Renal cortex interstitium (tissue), 11 donors: Measurements from ENCODE around the gene ZNF136. TPM values are rescaled to one million over a fixed set of nuclear protein-coding genes. Genes with fewer than 3 reads are reported as not detected.

Experiments
- DNase-seq, 11 donors: peaks; one replicate each; pipeline ENCODE4 v3.0.0-alpha.2; 2013; ENCODE audit warnings: low read depth in 9 of 11, low spot score in 4 of 11; ENCODE audit errors: extremely low read depth in 1 of 11
- polyA plus RNA-seq, 3 donors: library from polyadenylated mRNA; unstranded; fragments of 120-200 nt; gene quantifications; one replicate each; pipeline ENCODE4 v1.2.1, GENCODE V29; 2013; ENCODE audit not compliant: insufficient read length in 3 of 3

The ZNF136 gene
- polyA plus RNA-seq, 3 donors: 16.3 to 18.9 (median 18.4) TPM

GRCh38 chr19:12159773-12160414 lies 3.0 kb upstream of the ZNF136 start:
- no peak for DNase-seq

DNA sequence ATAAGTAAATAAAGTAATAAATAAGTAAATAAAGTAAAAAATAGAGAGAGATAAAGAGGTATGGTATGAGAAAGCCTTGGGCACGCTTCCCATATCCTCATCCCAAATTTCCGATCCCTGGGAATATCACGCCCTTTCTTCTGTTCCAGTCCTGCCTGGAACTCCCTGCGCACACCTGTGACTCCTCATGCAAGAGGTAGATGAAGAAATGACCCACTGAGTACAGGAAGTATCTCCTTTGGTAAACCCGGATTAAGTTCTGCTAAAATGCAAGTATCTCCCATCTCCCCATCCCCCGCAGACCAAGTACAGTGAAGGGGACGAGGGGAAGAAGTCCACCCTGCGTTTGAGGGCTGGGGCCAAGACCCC lies 399 bp upstream of the ZNF136 start:
- DNase-seq: no peak

- DNase-seq: no peak
Measured at GRCh38 chr19:12163826-12164225, 930 bp downstream of the ZNF136 start.

DNA sequence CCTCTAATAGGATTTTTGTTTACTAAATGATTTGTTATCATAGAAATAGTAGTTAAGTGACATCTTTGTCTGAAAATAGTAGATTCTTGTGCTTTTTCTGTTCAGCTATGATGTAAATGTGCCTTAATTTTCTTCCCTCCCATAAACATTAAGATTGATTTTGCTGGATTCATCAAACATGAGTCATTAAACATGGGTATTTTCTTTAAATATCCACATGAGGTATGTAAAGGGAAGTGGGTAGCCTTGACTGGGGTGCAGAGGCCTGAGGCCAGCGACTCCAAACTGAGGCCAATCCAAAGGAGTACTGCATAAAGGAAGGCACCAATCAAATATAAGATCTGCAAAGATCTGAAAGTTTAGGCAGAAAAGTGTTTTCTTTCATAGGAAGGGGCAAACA lies 3.7 kb downstream of the ZNF136 start:
- no peak for DNase-seq

- no peak for DNase-seq
Measured at GRCh38 chr19:12180377-12180776, 17.5 kb downstream of the ZNF136 start.

GRCh38 chr19:12187625-12188024 lies 24.7 kb downstream of the ZNF136 start:
- no peak for DNase-seq

DNA sequence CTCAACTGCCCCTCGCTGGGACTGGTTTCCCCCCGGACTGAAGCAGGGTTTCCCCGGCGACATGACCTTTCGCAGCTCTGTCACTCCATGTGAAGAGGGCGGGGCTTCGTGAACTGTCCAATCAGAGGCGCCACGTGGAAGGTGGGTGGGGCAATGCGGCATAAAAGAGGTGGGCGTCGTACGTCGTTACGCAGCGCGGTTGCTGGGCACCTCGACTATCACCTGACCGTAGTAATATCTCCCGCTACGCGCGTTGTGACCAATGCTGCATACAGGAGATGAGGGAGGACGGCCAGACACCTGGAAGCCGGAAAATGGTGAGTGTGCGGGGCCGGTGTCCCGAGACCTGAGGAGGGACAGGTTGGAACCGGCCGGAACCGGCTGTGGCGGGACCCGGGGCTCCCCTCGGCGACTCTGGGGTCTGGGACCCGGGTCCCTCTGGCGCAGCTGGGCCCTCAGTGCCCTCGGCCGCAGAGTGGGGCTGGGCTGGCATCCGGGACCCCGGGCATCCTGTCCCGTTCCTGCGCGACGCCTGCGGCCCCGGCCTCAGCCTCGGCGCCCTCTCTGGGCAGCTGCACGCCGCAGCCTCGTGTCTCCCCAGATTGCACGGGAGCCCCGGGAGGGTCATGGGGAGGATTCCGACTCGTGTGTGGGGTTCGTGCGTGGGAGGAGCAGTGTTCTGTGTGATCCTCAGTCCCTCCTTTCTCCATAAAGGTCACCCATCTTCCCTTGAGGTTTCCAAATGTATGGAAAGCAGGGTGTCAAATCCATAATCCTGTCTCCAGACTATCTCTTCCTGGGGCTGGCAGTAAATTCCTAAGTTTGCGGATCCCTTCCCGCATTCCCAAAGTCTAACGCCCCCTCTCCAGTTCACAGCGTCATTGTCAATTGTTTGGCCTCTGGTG lies 32.2 kb downstream of the ZNF136 start:
- DNase-seq: peak; percentile 79 to 92 (median 86)

DNA sequence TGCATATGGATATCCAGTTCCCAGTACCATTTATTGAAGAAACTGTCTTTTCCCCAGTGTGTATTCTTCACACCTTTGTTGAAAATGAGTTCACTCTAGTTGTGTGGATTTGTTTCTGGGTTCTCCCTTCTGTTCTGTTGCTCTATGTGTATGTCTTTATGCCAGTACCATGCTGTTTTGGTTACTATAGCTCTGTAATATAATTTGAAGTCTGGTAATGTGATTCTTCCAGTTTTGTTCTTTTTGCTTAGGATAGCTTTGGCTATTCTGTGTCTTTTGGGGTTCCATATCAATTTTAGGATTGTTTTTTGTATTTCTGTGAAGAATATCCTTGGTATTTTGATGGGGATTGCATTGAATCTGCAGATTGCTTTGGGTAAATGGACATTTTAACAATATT lies 35.2 kb downstream of the ZNF136 start:
- DNase-seq: no peak

DNA sequence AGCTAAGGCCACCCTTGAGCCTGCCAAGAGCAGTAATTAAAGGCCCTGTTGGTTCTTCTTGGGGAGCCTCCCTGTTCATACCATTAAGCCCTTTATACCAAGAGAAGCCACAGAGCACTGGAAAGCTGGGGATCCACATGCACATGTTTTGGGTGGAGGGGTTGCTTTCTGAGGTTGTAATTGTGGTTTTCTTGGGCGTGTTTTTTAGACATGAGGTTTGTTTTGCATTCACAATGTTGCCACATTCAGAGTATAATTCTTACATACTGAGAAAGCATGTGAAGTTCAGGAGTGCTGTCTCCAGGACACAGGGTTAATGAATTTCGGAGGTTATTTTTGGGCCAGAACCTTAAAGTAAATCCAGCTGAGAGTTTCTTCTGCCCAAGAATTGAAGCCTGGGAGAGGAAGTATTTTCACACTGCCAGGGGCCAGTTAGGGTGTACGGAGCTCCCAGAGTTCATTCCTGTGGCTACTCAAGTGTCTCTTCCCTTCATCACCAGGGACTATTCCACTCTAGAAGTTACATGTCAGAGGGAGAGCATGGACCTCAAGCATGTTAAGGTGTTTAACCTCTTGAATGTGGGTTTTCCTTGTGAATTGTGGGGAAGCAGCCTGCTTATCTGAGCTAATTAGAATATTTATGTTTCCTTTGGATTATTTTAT lies 37.0 kb downstream of the ZNF136 start:
- peak in 1 of 11 donors; percentile 29 for DNase-seq

- DNase-seq: peak in 4 of 11 donors; percentile 15 to 20 (median 16)
Measured at GRCh38 chr19:12202250-12202649, 39.4 kb downstream of the ZNF136 start.

DNA sequence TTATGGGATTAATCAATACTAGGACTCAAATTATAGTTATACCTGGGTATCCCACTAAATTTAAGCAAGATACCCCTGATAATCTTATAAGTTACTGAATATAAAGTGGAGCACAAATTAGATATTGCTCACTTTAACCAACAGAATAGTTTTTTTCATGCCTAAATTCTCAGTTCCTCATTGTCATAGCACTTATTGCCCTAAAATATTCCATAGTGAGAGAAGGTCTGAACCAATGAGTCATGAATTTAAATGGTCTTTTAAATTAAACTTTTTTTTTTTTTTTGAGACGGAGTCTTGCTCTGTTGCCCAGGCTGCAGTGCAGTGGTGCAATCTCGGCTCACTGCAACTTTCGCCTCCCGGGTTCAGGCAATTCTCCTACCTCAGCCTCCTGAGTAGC lies 42.4 kb downstream of the ZNF136 start:
- no peak for DNase-seq

GRCh38 chr19:12208221-12208620 lies 45.3 kb downstream of the ZNF136 start:
- DNase-seq: no peak

DNA sequence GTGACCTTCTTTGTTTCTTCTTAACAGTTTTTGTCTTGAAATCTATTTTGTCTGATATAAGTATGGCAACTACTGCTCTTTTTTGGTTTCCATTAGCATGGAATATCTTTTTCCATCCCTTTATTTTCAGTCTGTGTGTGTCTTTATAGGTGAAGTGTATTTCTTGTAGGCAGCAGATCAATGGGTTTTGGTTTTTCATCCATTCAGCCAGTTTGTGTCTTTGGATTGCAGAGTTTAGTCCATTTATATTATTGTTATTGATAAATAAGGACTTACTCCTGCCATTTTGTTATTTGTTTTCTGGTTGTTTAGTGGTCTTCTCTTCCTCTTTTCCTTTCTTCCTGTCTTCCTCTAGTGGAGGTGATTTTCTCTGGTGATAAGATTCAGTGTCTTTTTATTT lies 54.4 kb downstream of the ZNF136 start:
- DNase-seq: no peak

DNA sequence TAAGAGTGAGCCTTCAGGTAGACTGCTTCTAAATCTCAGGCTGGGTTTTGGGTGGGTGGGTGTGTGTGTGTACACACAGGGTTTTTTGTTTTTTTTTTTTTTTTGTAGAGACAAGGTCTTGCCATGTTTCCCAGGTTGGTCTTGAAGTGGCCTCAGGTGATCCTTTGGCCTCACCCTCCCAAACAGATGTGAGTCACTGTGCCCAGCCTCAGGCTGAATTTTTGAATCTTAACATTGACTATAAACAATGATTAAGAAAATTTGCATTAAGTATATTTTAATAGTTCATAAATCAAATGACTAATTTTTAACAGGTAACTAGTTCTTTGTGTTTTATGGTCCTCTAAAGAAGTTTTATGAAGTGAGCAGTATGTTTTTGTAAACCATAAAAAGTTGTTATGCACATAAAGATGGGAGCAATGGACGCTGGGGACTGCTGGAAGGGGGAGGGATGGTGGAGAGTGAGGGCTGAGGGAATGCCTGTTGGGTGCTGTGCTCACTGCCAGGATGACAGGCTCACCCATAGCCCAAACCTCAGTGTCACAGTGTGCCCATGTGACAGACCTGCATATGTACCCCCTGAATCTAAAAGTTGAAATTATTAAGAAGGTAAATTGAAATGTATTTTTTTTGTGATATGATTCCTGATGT lies 60.2 kb downstream of the ZNF136 start:
- DNase-seq: no peak

DNA sequence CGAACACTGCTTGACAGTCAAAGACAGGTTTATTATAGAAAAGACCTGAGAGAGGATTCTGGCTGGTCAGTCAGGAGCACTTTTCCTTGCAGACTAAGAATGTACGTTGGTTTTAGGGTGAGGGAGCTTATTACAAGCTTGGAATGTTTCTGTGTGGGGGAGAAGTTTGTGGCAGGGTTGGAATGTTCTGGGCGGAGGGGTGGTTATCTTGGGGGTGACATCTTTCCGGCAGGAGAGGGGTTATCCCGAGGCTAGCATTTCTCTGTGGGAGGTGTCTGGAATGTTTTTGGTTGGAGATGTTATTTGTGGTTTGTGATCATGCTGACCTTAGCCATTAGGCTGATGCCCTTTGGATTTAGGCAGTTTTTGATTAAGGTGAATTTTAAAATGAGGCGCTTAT lies 61.8 kb downstream of the ZNF136 start:
- DNase-seq: no peak

DNA sequence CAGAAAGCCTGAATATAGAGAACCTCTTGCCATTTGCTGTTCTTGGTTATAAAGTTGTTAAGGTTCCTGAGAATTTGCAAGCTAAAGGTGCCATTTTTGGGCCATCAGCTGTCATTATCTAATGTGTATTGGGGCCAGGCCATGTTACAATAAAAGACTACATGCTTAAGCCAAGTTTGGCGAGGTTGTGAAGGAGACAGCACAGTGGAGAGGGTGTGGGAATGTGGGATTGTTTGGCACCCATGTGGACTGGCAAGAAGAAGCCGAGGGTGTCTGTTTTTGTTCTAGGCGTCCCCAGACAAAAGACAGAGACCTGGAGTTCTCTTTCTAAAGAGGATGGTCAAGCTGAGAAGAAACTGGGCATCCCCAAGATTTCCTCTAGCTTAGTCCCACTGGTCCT lies 67.1 kb downstream of the ZNF136 start:
- no peak for DNase-seq

DNA sequence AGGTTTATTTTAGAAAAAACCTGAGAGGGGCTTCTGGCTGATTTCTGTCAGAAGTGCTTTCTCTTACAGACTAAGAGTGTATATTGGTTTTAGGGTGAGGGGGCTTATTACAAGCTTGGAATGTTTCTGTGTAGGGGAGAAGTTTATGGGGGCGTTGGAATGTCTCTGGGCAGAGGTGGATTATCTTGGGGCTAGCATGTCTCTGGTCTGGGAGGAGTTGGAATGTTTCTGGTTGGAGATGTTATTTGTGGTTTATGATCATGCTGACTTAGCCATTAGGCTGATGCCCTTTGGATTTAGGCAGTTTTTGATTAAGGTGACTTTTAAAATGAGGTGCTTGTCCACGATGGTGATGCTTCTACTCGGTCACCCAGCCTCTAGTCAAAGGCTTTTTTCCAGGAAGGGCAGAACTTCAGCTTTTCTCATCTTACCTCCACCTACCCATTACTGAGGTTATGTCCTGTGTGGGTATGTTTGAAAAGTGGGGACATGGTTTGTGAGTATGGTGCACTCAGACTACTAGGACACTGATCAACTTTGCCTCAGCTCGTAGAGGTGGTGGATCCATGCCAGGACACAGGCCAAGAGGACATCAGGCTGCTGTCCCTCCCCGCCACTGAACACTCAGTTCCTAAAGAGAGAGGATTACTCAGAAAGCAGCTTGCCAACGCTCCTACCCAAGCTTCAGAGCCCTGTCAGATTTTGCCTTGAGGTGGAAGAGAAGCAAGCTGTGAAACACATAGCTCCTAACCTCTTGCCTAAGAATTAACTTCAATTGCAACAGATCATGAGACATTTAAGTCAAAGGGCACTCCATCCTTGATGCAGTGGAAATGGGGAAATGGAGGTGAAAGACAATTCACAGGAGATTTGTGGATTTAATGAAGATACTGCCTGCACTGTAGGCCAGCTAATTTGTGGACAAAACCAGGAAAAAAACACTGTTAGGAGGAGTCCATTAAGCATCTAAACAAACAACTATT lies 68.1 kb downstream of the ZNF136 start:
- no peak for DNase-seq

GRCh38 chr19:12232961-12233360 lies 70.1 kb downstream of the ZNF136 start:
- DNase-seq: no peak
